ENCODE data around the gene ZNF345.

ZNF345 gene

GRCh38 chr19:36876993-36877938 is 26.6 kb downstream of the ZNF345 start:
- H3K4me3 ChIP-seq (ENCODE audit: low read depth, low read length) = no peak overlapping the region
- TF ChIP-seq, protein P1, sequence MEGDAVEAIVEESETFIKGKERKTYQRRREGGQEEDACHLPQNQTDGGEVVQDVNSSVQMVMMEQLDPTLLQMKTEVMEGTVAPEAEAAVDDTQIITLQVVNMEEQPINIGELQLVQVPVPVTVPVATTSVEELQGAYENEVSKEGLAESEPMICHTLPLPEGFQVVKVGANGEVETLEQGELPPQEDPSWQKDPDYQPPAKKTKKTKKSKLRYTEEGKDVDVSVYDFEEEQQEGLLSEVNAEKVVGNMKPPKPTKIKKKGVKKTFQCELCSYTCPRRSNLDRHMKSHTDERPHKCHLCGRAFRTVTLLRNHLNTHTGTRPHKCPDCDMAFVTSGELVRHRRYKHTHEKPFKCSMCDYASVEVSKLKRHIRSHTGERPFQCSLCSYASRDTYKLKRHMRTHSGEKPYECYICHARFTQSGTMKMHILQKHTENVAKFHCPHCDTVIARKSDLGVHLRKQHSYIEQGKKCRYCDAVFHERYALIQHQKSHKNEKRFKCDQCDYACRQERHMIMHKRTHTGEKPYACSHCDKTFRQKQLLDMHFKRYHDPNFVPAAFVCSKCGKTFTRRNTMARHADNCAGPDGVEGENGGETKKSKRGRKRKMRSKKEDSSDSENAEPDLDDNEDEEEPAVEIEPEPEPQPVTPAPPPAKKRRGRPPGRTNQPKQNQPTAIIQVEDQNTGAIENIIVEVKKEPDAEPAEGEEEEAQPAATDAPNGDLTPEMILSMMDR (IDR thresholded peaks at IDR 0.05; ENCODE audit: borderline replicate concordance, insufficient read depth, low read depth, low read length) = no peak

DNA sequence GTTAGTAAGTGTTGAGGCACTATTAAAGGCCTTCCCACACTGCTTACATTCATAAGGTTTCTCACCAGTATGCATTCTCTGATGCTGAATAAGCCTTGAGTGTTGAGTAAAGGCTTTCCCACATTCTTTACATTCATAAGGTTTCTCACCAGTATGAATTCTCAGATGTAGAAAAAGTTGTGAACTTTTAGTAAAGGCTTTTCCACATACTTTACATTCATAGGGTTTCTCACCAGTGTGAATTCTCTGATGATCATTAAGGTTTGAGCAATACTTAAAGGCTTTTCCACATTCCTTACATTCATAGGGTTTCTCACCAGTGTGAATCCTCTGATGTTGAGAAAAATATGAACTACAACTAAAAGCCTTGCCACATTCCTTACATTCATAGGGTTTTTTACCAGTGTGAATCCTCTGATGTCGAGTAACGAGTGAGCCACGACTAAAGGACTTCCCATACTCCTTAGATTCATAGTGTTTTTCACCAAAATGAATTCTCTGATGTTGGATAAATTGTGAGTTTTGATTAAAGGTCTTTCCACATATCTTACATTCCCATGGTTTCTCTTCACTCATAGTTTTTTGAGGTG is 41.2 kb downstream of the ZNF345 start:
- no peak overlapping the region for H3K4me3 ChIP-seq (ENCODE audit: low read depth, low read length)
- TF ChIP-seq, protein P1 (IDR thresholded peaks at IDR 0.05; ENCODE audit: borderline replicate concordance, insufficient read depth, low read depth, low read length) = no peak

- H3K4me3 ChIP-seq (ENCODE audit: low read depth, low read length) = no peak overlapping the region
- TF ChIP-seq, protein P1 (IDR thresholded peaks at IDR 0.05; ENCODE audit: borderline replicate concordance, insufficient read depth, low read depth, low read length) = no peak
These were observed 44.2 kb downstream of the ZNF345 start for GRCh38 chr19:36894849-36895383.

- TF ChIP-seq, protein P1 (IDR thresholded peaks at IDR 0.05; ENCODE audit: borderline replicate concordance, insufficient read depth, low read depth, low read length) = no peak
- H3K4me3 ChIP-seq (ENCODE audit: low read depth, low read length) = no peak overlapping the region
These were observed 47.7 kb downstream of the ZNF345 start for GRCh38 chr19:36898422-36898821.

GRCh38 chr19:36915992-36916830 is 65.5 kb downstream of the ZNF345 start, which contains the start of the genes ZNF568 and ZNF829:
Gene ZNF568 (plus strand): TSS chr19:36916332. CDS start chr19:36922771, 6,439 bp downstream.
Gene ZNF829 (minus strand): TSS chr19:36916291. CDS start chr19:36915167, 1,124 bp downstream.
- TF ChIP-seq, protein P1 (IDR thresholded peaks at IDR 0.05; ENCODE audit: borderline replicate concordance, insufficient read depth, low read depth, low read length) = peak; percentile 65; the same call in 1 of the 2 replicates
- H3K4me3 ChIP-seq (ENCODE audit: low read depth, low read length) = peak within 1 kb of the TSS; percentile 50

- TF ChIP-seq, protein P1 (IDR thresholded peaks at IDR 0.05; ENCODE audit: borderline replicate concordance, insufficient read depth, low read depth, low read length) = no peak
- H3K4me3 ChIP-seq (ENCODE audit: low read depth, low read length) = peak overlapping the region; percentile 50
These were observed 66.3 kb downstream of the ZNF345 start for GRCh38 chr19:36916991-36917390.

All from GM12875 (cell line).